Measurements from ENCODE around the gene SLC35G4.
"Not testable (repeated sequence)": the region's sequence is repeated elsewhere in the genome, so short reads cannot be mapped to it uniquely, and the experiment has no call there.

SLC35G4 gene

GRCh38 chr18:11609488-11609887 lies at the start of gene SLC35G4:
Gene SLC35G4, plus strand, starts transcription at chr18:11609596. Its CDS starts 0 bp downstream, at chr18:11609596.
- not testable (repeated sequence) for H3K4me3 ChIP-seq (ENCODE audit: low read depth in 1 of 2, low read length in 2 of 2); H3K36me3 ChIP-seq (ENCODE audit: control insufficient read depth in 1 of 2, insufficient read depth in 2 of 2, low read length in 2 of 2); H3K27me3 ChIP-seq (ENCODE audit: control insufficient read depth in 1 of 2, insufficient read depth in 2 of 2, low read length in 2 of 2); H3K9me3 ChIP-seq (ENCODE audit: control insufficient read depth in 1 of 2, low read length in 2 of 2); H3K27ac ChIP-seq (ENCODE audit: low read depth, low read length); H3K9ac ChIP-seq (ENCODE audit: low read depth in 1 of 2, low read length in 2 of 2); H3K4me1 ChIP-seq (ENCODE audit: control insufficient read depth in 1 of 2, insufficient read depth in 2 of 2, low read length in 2 of 2)

- no peaks in the 10 kb centered on the region for H3K4me1 ChIP-seq (ENCODE audit: control insufficient read depth in 1 of 2, insufficient read depth in 2 of 2, low read length in 2 of 2)
- no peaks in the 10 kb centered on the region for H3K9me3 ChIP-seq (ENCODE audit: control insufficient read depth in 1 of 2, low read length in 2 of 2)
- H3K9ac ChIP-seq (ENCODE audit: low read depth in 1 of 2, low read length in 2 of 2) = no peak overlapping the region
- H3K27ac ChIP-seq (ENCODE audit: low read depth, low read length) = no peak overlapping the region
- no peaks in the 10 kb centered on the region for H3K36me3 ChIP-seq (ENCODE audit: control insufficient read depth in 1 of 2, insufficient read depth in 2 of 2, low read length in 2 of 2)
- H3K4me3 ChIP-seq (ENCODE audit: low read depth in 1 of 2, low read length in 2 of 2) = no peak overlapping the region
- H3K27me3 ChIP-seq (ENCODE audit: control insufficient read depth in 1 of 2, insufficient read depth in 2 of 2, low read length in 2 of 2) = no peaks in the 10 kb centered on the region
Observed at GRCh38 chr18:11561293-11561692, 48.1 kb upstream of the SLC35G4 start.

GRCh38 chr18:11565716-11566115 lies 43.7 kb upstream of the SLC35G4 start:
- Histone ChIP-seq H3K27me3 (ENCODE audit: control insufficient read depth in 1 of 2, insufficient read depth in 2 of 2, low read length in 2 of 2) (no peaks in the 10 kb centered on the region), H3K4me1 (ENCODE audit: control insufficient read depth in 1 of 2, insufficient read depth in 2 of 2, low read length in 2 of 2) (no peaks in the 10 kb centered on the region), H3K9ac (ENCODE audit: low read depth in 1 of 2, low read length in 2 of 2) (no peak overlapping the region), H3K4me3 (ENCODE audit: low read depth in 1 of 2, low read length in 2 of 2) (no peak overlapping the region), H3K27ac (ENCODE audit: low read depth, low read length) (no peak overlapping the region), H3K36me3 (ENCODE audit: control insufficient read depth in 1 of 2, insufficient read depth in 2 of 2, low read length in 2 of 2) (no peaks in the 10 kb centered on the region), H3K9me3 (ENCODE audit: control insufficient read depth in 1 of 2, low read length in 2 of 2) (no peaks in the 10 kb centered on the region)

- H3K4me1 ChIP-seq (ENCODE audit: control insufficient read depth in 1 of 2, insufficient read depth in 2 of 2, low read length in 2 of 2) = no peaks in the 10 kb centered on the region
- H3K27me3 ChIP-seq (ENCODE audit: control insufficient read depth in 1 of 2, insufficient read depth in 2 of 2, low read length in 2 of 2) = no peaks in the 10 kb centered on the region
- H3K4me3 ChIP-seq (ENCODE audit: low read depth in 1 of 2, low read length in 2 of 2) = no peak overlapping the region
- H3K9me3 ChIP-seq (ENCODE audit: control insufficient read depth in 1 of 2, low read length in 2 of 2) = no peaks in the 10 kb centered on the region
- H3K9ac ChIP-seq (ENCODE audit: low read depth in 1 of 2, low read length in 2 of 2) = no peak overlapping the region
- no peak overlapping the region for H3K27ac ChIP-seq (ENCODE audit: low read depth, low read length)
- no peaks in the 10 kb centered on the region for H3K36me3 ChIP-seq (ENCODE audit: control insufficient read depth in 1 of 2, insufficient read depth in 2 of 2, low read length in 2 of 2)
Observed at GRCh38 chr18:11566236-11566965, 43.0 kb upstream of the SLC35G4 start.

GRCh38 chr18:11567396-11567795 lies 42.0 kb upstream of the SLC35G4 start:
- H3K36me3 ChIP-seq (ENCODE audit: control insufficient read depth in 1 of 2, insufficient read depth in 2 of 2, low read length in 2 of 2) = no peaks in the 10 kb centered on the region
- no peak overlapping the region for H3K9ac ChIP-seq (ENCODE audit: low read depth in 1 of 2, low read length in 2 of 2)
- H3K27me3 ChIP-seq (ENCODE audit: control insufficient read depth in 1 of 2, insufficient read depth in 2 of 2, low read length in 2 of 2) = no peaks in the 10 kb centered on the region
- H3K4me3 ChIP-seq (ENCODE audit: low read depth in 1 of 2, low read length in 2 of 2) = no peak overlapping the region
- H3K27ac ChIP-seq (ENCODE audit: low read depth, low read length) = no peak overlapping the region
- no peaks in the 10 kb centered on the region for H3K9me3 ChIP-seq (ENCODE audit: control insufficient read depth in 1 of 2, low read length in 2 of 2)
- H3K4me1 ChIP-seq (ENCODE audit: control insufficient read depth in 1 of 2, insufficient read depth in 2 of 2, low read length in 2 of 2) = no peaks in the 10 kb centered on the region

GRCh38 chr18:11570073-11570588 lies 39.3 kb upstream of the SLC35G4 start:
- H3K27ac ChIP-seq (ENCODE audit: low read depth, low read length) = no peak overlapping the region
- no peaks in the 10 kb centered on the region for H3K27me3 ChIP-seq (ENCODE audit: control insufficient read depth in 1 of 2, insufficient read depth in 2 of 2, low read length in 2 of 2)
- no peaks in the 10 kb centered on the region for H3K4me1 ChIP-seq (ENCODE audit: control insufficient read depth in 1 of 2, insufficient read depth in 2 of 2, low read length in 2 of 2)
- no peak overlapping the region for H3K4me3 ChIP-seq (ENCODE audit: low read depth in 1 of 2, low read length in 2 of 2)
- no peaks in the 10 kb centered on the region for H3K9me3 ChIP-seq (ENCODE audit: control insufficient read depth in 1 of 2, low read length in 2 of 2)
- H3K9ac ChIP-seq (ENCODE audit: low read depth in 1 of 2, low read length in 2 of 2) = no peak overlapping the region
- H3K36me3 ChIP-seq (ENCODE audit: control insufficient read depth in 1 of 2, insufficient read depth in 2 of 2, low read length in 2 of 2) = no peaks in the 10 kb centered on the region

- Histone ChIP-seq H3K4me1 (ENCODE audit: control insufficient read depth in 1 of 2, insufficient read depth in 2 of 2, low read length in 2 of 2) (no peaks in the 10 kb centered on the region), H3K9me3 (ENCODE audit: control insufficient read depth in 1 of 2, low read length in 2 of 2) (no peaks in the 10 kb centered on the region), H3K36me3 (ENCODE audit: control insufficient read depth in 1 of 2, insufficient read depth in 2 of 2, low read length in 2 of 2) (no peaks in the 10 kb centered on the region), H3K27me3 (ENCODE audit: control insufficient read depth in 1 of 2, insufficient read depth in 2 of 2, low read length in 2 of 2) (no peaks in the 10 kb centered on the region), H3K9ac (ENCODE audit: low read depth in 1 of 2, low read length in 2 of 2) (no peak overlapping the region), H3K4me3 (ENCODE audit: low read depth in 1 of 2, low read length in 2 of 2) (no peak overlapping the region), H3K27ac (ENCODE audit: low read depth, low read length) (no peak overlapping the region)
Observed at GRCh38 chr18:11570769-11571412, 38.5 kb upstream of the SLC35G4 start.

GRCh38 chr18:11572201-11572600 lies 37.2 kb upstream of the SLC35G4 start:
- Histone ChIP-seq H3K4me1 (ENCODE audit: control insufficient read depth in 1 of 2, insufficient read depth in 2 of 2, low read length in 2 of 2) (no peaks in the 10 kb centered on the region), H3K9me3 (ENCODE audit: control insufficient read depth in 1 of 2, low read length in 2 of 2) (no peaks in the 10 kb centered on the region), H3K27me3 (ENCODE audit: control insufficient read depth in 1 of 2, insufficient read depth in 2 of 2, low read length in 2 of 2) (no peaks in the 10 kb centered on the region), H3K9ac (ENCODE audit: low read depth in 1 of 2, low read length in 2 of 2) (no peak overlapping the region), H3K4me3 (ENCODE audit: low read depth in 1 of 2, low read length in 2 of 2) (no peak overlapping the region), H3K27ac (ENCODE audit: low read depth, low read length) (no peak overlapping the region), H3K36me3 (ENCODE audit: control insufficient read depth in 1 of 2, insufficient read depth in 2 of 2, low read length in 2 of 2) (no peaks in the 10 kb centered on the region)

GRCh38 chr18:11574545-11574944 lies 34.9 kb upstream of the SLC35G4 start:
- Histone ChIP-seq H3K9me3 (ENCODE audit: control insufficient read depth in 1 of 2, low read length in 2 of 2) (no peaks in the 10 kb centered on the region), H3K9ac (ENCODE audit: low read depth in 1 of 2, low read length in 2 of 2) (no peak overlapping the region), H3K27ac (ENCODE audit: low read depth, low read length) (no peak overlapping the region), H3K36me3 (ENCODE audit: control insufficient read depth in 1 of 2, insufficient read depth in 2 of 2, low read length in 2 of 2) (no peaks in the 10 kb centered on the region), H3K4me1 (ENCODE audit: control insufficient read depth in 1 of 2, insufficient read depth in 2 of 2, low read length in 2 of 2) (no peaks in the 10 kb centered on the region), H3K4me3 (ENCODE audit: low read depth in 1 of 2, low read length in 2 of 2) (no peak overlapping the region), H3K27me3 (ENCODE audit: control insufficient read depth in 1 of 2, insufficient read depth in 2 of 2, low read length in 2 of 2) (no peaks in the 10 kb centered on the region)

GRCh38 chr18:11577271-11578112 lies 31.9 kb upstream of the SLC35G4 start:
- Histone ChIP-seq H3K36me3 (ENCODE audit: control insufficient read depth in 1 of 2, insufficient read depth in 2 of 2, low read length in 2 of 2) (no peaks in the 10 kb centered on the region), H3K9ac (ENCODE audit: low read depth in 1 of 2, low read length in 2 of 2) (no peak overlapping the region), H3K4me1 (ENCODE audit: control insufficient read depth in 1 of 2, insufficient read depth in 2 of 2, low read length in 2 of 2) (no peaks in the 10 kb centered on the region), H3K27ac (ENCODE audit: low read depth, low read length) (no peak overlapping the region), H3K27me3 (ENCODE audit: control insufficient read depth in 1 of 2, insufficient read depth in 2 of 2, low read length in 2 of 2) (no peaks in the 10 kb centered on the region), H3K4me3 (ENCODE audit: low read depth in 1 of 2, low read length in 2 of 2) (no peak overlapping the region), H3K9me3 (ENCODE audit: control insufficient read depth in 1 of 2, low read length in 2 of 2) (no peaks in the 10 kb centered on the region)
